Memory B cell (primary cell): Measurements from ENCODE around the gene PPP6R1.
A peak's percentile ranks its signal among the peaks of the same experiment; 100 is the strongest.

ENCODE experiments used
- ATAC-seq: fragments of 150-1000 bp; cut with Tn5 transposase; 2 replicates; pipeline ENCODE4 v1.10.0; 2021; ENCODE audit warnings: low read depth, mild to moderate bottlenecking, moderate library complexity
- DNase-seq, 2 donors: peaks; one replicate each; pipeline ENCODE4 v3.0.0; 2022; ENCODE audit warnings: low spot score in 2 of 2
- H3K27ac Mint-ChIP-seq: one replicate; pipeline ENCODE4 v1.8.0; 2022; ENCODE audit warnings: mild to moderate bottlenecking, moderate library complexity, mixed read lengths
- H3K27me3 Mint-ChIP-seq: one replicate; pipeline ENCODE4 v1.8.0; 2022; ENCODE audit warnings: mixed read lengths
- H3K36me3 Mint-ChIP-seq: one replicate; pipeline ENCODE4 v1.8.0; 2022; ENCODE audit warnings: mild to moderate bottlenecking, mixed read lengths
- H3K4me1 Mint-ChIP-seq: one replicate; pipeline ENCODE4 v1.8.0; 2022; ENCODE audit warnings: mixed read lengths
- H3K4me3 Mint-ChIP-seq: one replicate; pipeline ENCODE4 v1.8.0; 2022; ENCODE audit warnings: mild to moderate bottlenecking, moderate library complexity, mixed read lengths
- H3K9me3 Mint-ChIP-seq: one replicate; pipeline ENCODE4 v1.8.0; 2022; ENCODE audit warnings: mixed read lengths

Gene PPP6R1

GRCh38 chr19:55297267-55297666, 38.5 kb upstream of the PPP6R1 start:
- ATAC-seq = no peak
- no peak for DNase-seq
- Mint-ChIP-seq H3K9me3 (no peaks in the 10 kb centered on the region), H3K27me3 (peaks cover 3% of the 10 kb centered on the region), H3K4me1 (peaks cover 11% of the 10 kb centered on the region), H3K27ac (no peak overlapping the region), H3K36me3 (no peaks in the 10 kb centered on the region), H3K4me3 (no peak overlapping the region)

GRCh38 chr19:55289117-55289796, 30.4 kb upstream of the PPP6R1 start:
- DNase-seq (no peak), ATAC-seq (no peak)
- Mint-ChIP-seq H3K4me1 (peaks cover 7% of the 10 kb centered on the region), H3K9me3 (no peaks in the 10 kb centered on the region), H3K4me3 (no peak overlapping the region), H3K36me3 (no peaks in the 10 kb centered on the region), H3K27me3 (no peaks in the 10 kb centered on the region), H3K27ac (no peak overlapping the region)

- Mint-ChIP-seq H3K27me3 (peaks cover 5% of the 10 kb centered on the region), H3K36me3 (peaks cover 2% of the 10 kb centered on the region), H3K9me3 (no peaks in the 10 kb centered on the region), H3K4me1 (peaks cover 15% of the 10 kb centered on the region), H3K27ac (no peak overlapping the region), H3K4me3 (no peak overlapping the region)
- DNase-seq (no peak), ATAC-seq (no peak)
Observed at GRCh38 chr19:55287361-55288079, 28.7 kb upstream of the PPP6R1 start.

GRCh38 chr19:55285229-55285890, 26.5 kb upstream of the PPP6R1 start:
- peaks cover 5% of the 10 kb centered on the region for H3K27me3 Mint-ChIP-seq
- H3K4me1 Mint-ChIP-seq = peaks cover 22% of the 10 kb centered on the region
- ATAC-seq (no peak), DNase-seq (no peak)
- no peak overlapping the region for H3K27ac Mint-ChIP-seq
- H3K4me3 Mint-ChIP-seq = no peak overlapping the region
- peaks cover 2% of the 10 kb centered on the region for H3K36me3 Mint-ChIP-seq
- H3K9me3 Mint-ChIP-seq = no peaks in the 10 kb centered on the region

GRCh38 chr19:55284405-55285058, 25.7 kb upstream of the PPP6R1 start:
- peaks cover 2% of the 10 kb centered on the region for H3K36me3 Mint-ChIP-seq
- H3K9me3 Mint-ChIP-seq = no peaks in the 10 kb centered on the region
- no peak for DNase-seq
- no peak overlapping the region for H3K4me3 Mint-ChIP-seq
- peaks cover 27% of the 10 kb centered on the region for H3K4me1 Mint-ChIP-seq
- no peak for ATAC-seq
- H3K27ac Mint-ChIP-seq = no peak overlapping the region
- H3K27me3 Mint-ChIP-seq = peaks cover 5% of the 10 kb centered on the region

GRCh38 chr19:55283548-55284377, 24.9 kb upstream of the PPP6R1 start, which contains the start of gene BRSK1:
Gene BRSK1 (plus strand): TSS chr19:55283997. CDS start chr19:55284443, 446 bp downstream.
- H3K36me3 Mint-ChIP-seq = peaks cover 2% of the 10 kb centered on the region
- peaks cover 28% of the 10 kb centered on the region for H3K4me1 Mint-ChIP-seq
- H3K4me3 Mint-ChIP-seq = peak within 1 kb of the TSS; percentile 42
- peaks cover 5% of the 10 kb centered on the region for H3K27me3 Mint-ChIP-seq
- H3K9me3 Mint-ChIP-seq = no peaks in the 10 kb centered on the region
- peak within 1 kb of the TSS; percentile 36 for H3K27ac Mint-ChIP-seq
- DNase-seq (no peak), ATAC-seq (no peak)

GRCh38 chr19:55279770-55280643, 21.2 kb upstream of the PPP6R1 start, which contains the start of gene HSPBP1:
Gene HSPBP1 (minus strand): TSS chr19:55280110. CDS start chr19:55279608, 502 bp downstream.
- peaks cover 4% of the 10 kb centered on the region for H3K36me3 Mint-ChIP-seq
- peak within 1 kb of the TSS; percentile 99 for H3K27ac Mint-ChIP-seq
- H3K4me1 Mint-ChIP-seq = peaks cover 44% of the 10 kb centered on the region
- peaks cover 5% of the 10 kb centered on the region for H3K27me3 Mint-ChIP-seq
- H3K9me3 Mint-ChIP-seq = no peaks in the 10 kb centered on the region
- H3K4me3 Mint-ChIP-seq = peak within 1 kb of the TSS; percentile 97
- ATAC-seq (peak; percentile 70), DNase-seq (peak; percentile 97 to 99)

- H3K36me3 Mint-ChIP-seq = peaks cover 4% of the 10 kb centered on the region
- no peaks in the 10 kb centered on the region for H3K9me3 Mint-ChIP-seq
- H3K4me1 Mint-ChIP-seq = peaks cover 45% of the 10 kb centered on the region
- peaks cover 5% of the 10 kb centered on the region for H3K27me3 Mint-ChIP-seq
- peak overlapping the region; percentile 97 for H3K4me3 Mint-ChIP-seq
- DNase-seq (no peak), ATAC-seq (no peak)
- peak overlapping the region; percentile 99 for H3K27ac Mint-ChIP-seq
Observed at GRCh38 chr19:55279340-55279739, 20.5 kb upstream of the PPP6R1 start.

GRCh38 chr19:55278391-55279135, 19.7 kb upstream of the PPP6R1 start:
- no peaks in the 10 kb centered on the region for H3K9me3 Mint-ChIP-seq
- no peak overlapping the region for H3K4me3 Mint-ChIP-seq
- H3K36me3 Mint-ChIP-seq = peaks cover 5% of the 10 kb centered on the region
- peaks cover 4% of the 10 kb centered on the region for H3K27me3 Mint-ChIP-seq
- no peak for DNase-seq
- no peak for ATAC-seq
- peak overlapping the region; percentile 99 for H3K27ac Mint-ChIP-seq
- H3K4me1 Mint-ChIP-seq = peaks cover 42% of the 10 kb centered on the region

GRCh38 chr19:55277494-55277893, 18.7 kb upstream of the PPP6R1 start:
- DNase-seq (no peak), ATAC-seq (no peak)
- Mint-ChIP-seq H3K4me3 (peak overlapping the region; percentile 62), H3K27me3 (no peaks in the 10 kb centered on the region), H3K4me1 (peaks cover 36% of the 10 kb centered on the region), H3K27ac (peak overlapping the region; percentile 94), H3K36me3 (peaks cover 4% of the 10 kb centered on the region), H3K9me3 (no peaks in the 10 kb centered on the region)

GRCh38 chr19:55276720-55277430, 18.1 kb upstream of the PPP6R1 start:
- Mint-ChIP-seq H3K27ac (peak overlapping the region; percentile 94), H3K36me3 (peaks cover 9% of the 10 kb centered on the region), H3K4me3 (peak overlapping the region; percentile 62), H3K4me1 (peaks cover 39% of the 10 kb centered on the region), H3K27me3 (no peaks in the 10 kb centered on the region), H3K9me3 (no peaks in the 10 kb centered on the region)
- peak; percentile 35 for ATAC-seq
- peak in 1 of 2 donors; percentile 44 for DNase-seq
